ENCODE measurements around the gene CDH2. TPM values are rescaled to one million over a fixed set of nuclear protein-coding genes. Genes with fewer than 3 reads are reported as not detected.

Gene CDH2
- total RNA-seq, 1 experiment from 2014 or later, result 15.0 TPM

DNA sequence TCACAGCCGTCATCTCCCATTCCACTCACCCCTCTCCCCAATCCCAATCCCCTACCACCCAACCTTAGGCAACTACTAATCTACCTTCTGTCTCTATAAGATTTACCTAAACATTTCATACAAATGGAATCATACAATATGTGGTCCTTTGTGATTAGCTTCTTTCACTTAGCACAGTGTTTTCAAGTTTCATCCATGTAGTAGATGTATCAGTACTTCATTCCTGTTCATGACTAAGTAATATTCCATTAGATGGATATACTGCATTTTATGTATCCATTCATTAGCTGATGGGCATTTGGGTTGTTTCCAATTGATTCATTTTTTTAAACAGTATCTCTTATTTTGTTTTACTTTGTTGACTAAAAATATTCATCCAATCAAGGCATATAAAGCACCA, 109.6 kb downstream of the CDH2 start:
- TF ChIP-seq, protein P1, sequence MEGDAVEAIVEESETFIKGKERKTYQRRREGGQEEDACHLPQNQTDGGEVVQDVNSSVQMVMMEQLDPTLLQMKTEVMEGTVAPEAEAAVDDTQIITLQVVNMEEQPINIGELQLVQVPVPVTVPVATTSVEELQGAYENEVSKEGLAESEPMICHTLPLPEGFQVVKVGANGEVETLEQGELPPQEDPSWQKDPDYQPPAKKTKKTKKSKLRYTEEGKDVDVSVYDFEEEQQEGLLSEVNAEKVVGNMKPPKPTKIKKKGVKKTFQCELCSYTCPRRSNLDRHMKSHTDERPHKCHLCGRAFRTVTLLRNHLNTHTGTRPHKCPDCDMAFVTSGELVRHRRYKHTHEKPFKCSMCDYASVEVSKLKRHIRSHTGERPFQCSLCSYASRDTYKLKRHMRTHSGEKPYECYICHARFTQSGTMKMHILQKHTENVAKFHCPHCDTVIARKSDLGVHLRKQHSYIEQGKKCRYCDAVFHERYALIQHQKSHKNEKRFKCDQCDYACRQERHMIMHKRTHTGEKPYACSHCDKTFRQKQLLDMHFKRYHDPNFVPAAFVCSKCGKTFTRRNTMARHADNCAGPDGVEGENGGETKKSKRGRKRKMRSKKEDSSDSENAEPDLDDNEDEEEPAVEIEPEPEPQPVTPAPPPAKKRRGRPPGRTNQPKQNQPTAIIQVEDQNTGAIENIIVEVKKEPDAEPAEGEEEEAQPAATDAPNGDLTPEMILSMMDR (conservative IDR thresholded peaks at IDR 0.05; ENCODE audit: low read depth, low read length), result no peak
- no peak for TF ChIP-seq EZH2 (IDR thresholded peaks at IDR 0.05; ENCODE audit: borderline replicate concordance, low read depth, low read length, poor library complexity, severe bottlenecking)
- Histone ChIP-seq H3K4me3 (ENCODE audit: low read depth, low read length, poor library complexity, severe bottlenecking) (no peak overlapping the region), H3K9me3 (ENCODE audit: low read depth, low read length, poor library complexity, severe bottlenecking) (peaks cover 4% of the 10 kb centered on the region), H3K36me3 (ENCODE audit: insufficient read depth, low read length, poor library complexity, severe bottlenecking) (no peaks in the 10 kb centered on the region), H3K27ac (ENCODE audit: low read depth, low read length, poor library complexity, severe bottlenecking) (no peak overlapping the region), H3K27me3 (replicated peaks; ENCODE audit: insufficient read depth, low read depth, low read length, poor library complexity) (peaks cover 20% of the 10 kb centered on the region), H3K4me1 (ENCODE audit: insufficient read depth, low read length, poor library complexity, severe bottlenecking) (peaks cover 6% of the 10 kb centered on the region)
- intact Hi-C loops (cut with micrococcal nuclease; ENCODE audit: unreplicated experiment), result no loop called here
- DNase-seq (ENCODE audit: low spot score), result no peak
- CTCF ChIA-PET, result no interaction called here
- no TSS peak for BruUV-seq (replicated peaks)
- POLR2A ChIA-PET (ENCODE audit: low non-redundant PET), result no interaction called here

DNA sequence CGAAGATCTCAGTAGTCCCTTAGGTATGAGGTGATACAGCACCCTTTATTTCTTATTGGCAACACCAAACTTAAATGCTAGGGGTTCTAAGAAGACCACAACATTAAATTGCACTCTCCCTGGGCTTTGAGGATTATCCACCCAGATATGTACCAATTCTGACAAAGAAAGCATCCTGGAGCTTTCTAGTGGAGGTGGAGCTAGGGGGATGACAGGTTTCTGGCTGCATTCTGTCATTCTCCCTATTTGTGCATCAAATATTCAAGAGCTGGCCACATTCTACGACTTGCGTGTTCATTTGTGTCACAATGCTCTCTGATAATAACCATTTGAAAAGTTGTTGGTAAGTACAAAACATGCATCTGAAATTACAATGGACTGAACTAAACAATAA, 111.1 kb downstream of the CDH2 start:
- Histone ChIP-seq H3K27ac (ENCODE audit: low read depth, low read length, poor library complexity, severe bottlenecking) (no peak overlapping the region), H3K27me3 (replicated peaks; ENCODE audit: insufficient read depth, low read depth, low read length, poor library complexity) (peaks cover 13% of the 10 kb centered on the region), H3K4me3 (ENCODE audit: low read depth, low read length, poor library complexity, severe bottlenecking) (no peak overlapping the region), H3K36me3 (ENCODE audit: insufficient read depth, low read length, poor library complexity, severe bottlenecking) (no peaks in the 10 kb centered on the region), H3K9me3 (ENCODE audit: low read depth, low read length, poor library complexity, severe bottlenecking) (peaks cover 4% of the 10 kb centered on the region), H3K4me1 (ENCODE audit: insufficient read depth, low read length, poor library complexity, severe bottlenecking) (peaks cover 6% of the 10 kb centered on the region)
- no peak for DNase-seq (ENCODE audit: low spot score)
- no peak for TF ChIP-seq EZH2 (IDR thresholded peaks at IDR 0.05; ENCODE audit: borderline replicate concordance, low read depth, low read length, poor library complexity, severe bottlenecking)
- TF ChIP-seq, protein P1 (conservative IDR thresholded peaks at IDR 0.05; ENCODE audit: low read depth, low read length), result no peak
- CTCF ChIA-PET, result no interaction called here
- no TSS peak for BruUV-seq (replicated peaks)
- intact Hi-C loops (cut with micrococcal nuclease; ENCODE audit: unreplicated experiment), result no loop called here
- POLR2A ChIA-PET (ENCODE audit: low non-redundant PET), result no interaction called here

DNA sequence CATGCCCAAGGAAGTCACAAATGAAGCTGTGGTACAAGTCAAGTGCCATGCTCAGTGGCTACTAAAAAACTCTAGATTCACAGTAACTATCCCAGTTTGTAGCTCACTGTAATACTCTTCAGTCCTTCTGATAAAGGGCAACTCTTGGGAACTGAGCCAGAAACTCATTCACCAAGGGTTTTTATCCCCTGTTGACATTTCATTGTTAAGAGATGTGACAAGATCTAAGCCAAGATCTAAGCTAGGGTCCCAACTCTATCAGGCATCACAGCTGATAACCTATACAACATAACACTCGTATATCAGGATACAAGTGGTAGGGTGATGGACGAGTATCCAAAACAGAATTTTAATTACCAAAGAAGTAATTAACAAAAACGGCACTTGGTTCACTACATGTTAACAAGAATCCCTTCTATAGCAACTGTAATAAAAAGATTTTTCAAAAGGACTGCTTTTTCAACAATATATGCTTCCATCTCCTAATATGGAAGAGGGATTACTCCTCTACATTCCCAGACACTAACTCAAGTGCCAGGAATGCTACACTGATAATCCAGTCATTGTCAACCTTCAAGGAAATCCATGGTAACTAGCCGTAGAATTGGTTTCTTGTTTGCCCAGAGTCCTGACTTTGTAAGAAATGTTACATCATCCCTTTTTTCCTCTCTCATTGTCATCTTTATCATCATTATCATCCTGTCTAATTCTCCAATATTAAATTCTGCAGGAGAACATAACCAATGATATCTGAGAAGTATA, 111.7 kb downstream of the CDH2 start:
- H3K27me3 ChIP-seq (replicated peaks; ENCODE audit: insufficient read depth, low read depth, low read length, poor library complexity), result peaks cover 8% of the 10 kb centered on the region
- H3K27ac ChIP-seq (ENCODE audit: low read depth, low read length, poor library complexity, severe bottlenecking), result no peak overlapping the region
- intact Hi-C loops (cut with micrococcal nuclease; ENCODE audit: unreplicated experiment), result no loop called here
- no peak overlapping the region for H3K4me3 ChIP-seq (ENCODE audit: low read depth, low read length, poor library complexity, severe bottlenecking)
- DNase-seq (ENCODE audit: low spot score), result peak; percentile 46
- peaks cover 4% of the 10 kb centered on the region for H3K9me3 ChIP-seq (ENCODE audit: low read depth, low read length, poor library complexity, severe bottlenecking)
- H3K4me1 ChIP-seq (ENCODE audit: insufficient read depth, low read length, poor library complexity, severe bottlenecking), result peaks cover 6% of the 10 kb centered on the region
- POLR2A ChIA-PET (ENCODE audit: low non-redundant PET), result no interaction called here
- CTCF ChIA-PET, result no interaction called here
- TF ChIP-seq, protein P1 (conservative IDR thresholded peaks at IDR 0.05; ENCODE audit: low read depth, low read length), result no peak
- no peak for TF ChIP-seq EZH2 (IDR thresholded peaks at IDR 0.05; ENCODE audit: borderline replicate concordance, low read depth, low read length, poor library complexity, severe bottlenecking)
- H3K36me3 ChIP-seq (ENCODE audit: insufficient read depth, low read length, poor library complexity, severe bottlenecking), result no peaks in the 10 kb centered on the region
- BruUV-seq (replicated peaks), result no TSS peak

Measured in A673 (cell line).